ENCODE data around the gene MRPL14. TPM values are rescaled to one million over a fixed set of nuclear protein-coding genes. Genes with fewer than 3 reads are reported as not detected.

The MRPL14 gene
- total RNA-seq, 1 donor from 2014 or later, result 61.8 TPM

GRCh38 chr6:44064089-44064947 is 62.9 kb downstream of the MRPL14 start:
- H3K27ac ChIP-seq, result peak overlapping the region; percentile 40 to 44
- no peaks in the 10 kb centered on the region for H3K9me3 ChIP-seq
- DNase-seq (ENCODE audit: low spot score in 2 of 2), result peak; percentile 81 to 89
- H3K27me3 ChIP-seq, result no peaks in the 10 kb centered on the region
- peaks cover 20 to 25% of the 10 kb centered on the region in 2 donors for H3K4me1 ChIP-seq
- no peaks in the 10 kb centered on the region for H3K36me3 ChIP-seq
- no peak for TF ChIP-seq CTCF (IDR thresholded peaks at IDR 0.05)
- H3K4me3 ChIP-seq, result no peak overlapping the region
- intact Hi-C loops (cut with DNase I), result no loop called here

- TF ChIP-seq CTCF (IDR thresholded peaks at IDR 0.05), result no peak
- H3K4me1 ChIP-seq, result peaks cover 24 to 32% of the 10 kb centered on the region in 2 donors
- intact Hi-C loops (cut with DNase I), result no loop called here
- H3K27me3 ChIP-seq, result no peaks in the 10 kb centered on the region
- H3K36me3 ChIP-seq, result no peaks in the 10 kb centered on the region
- H3K27ac ChIP-seq, result peak overlapping the region; percentile 44 to 91
- no peaks in the 10 kb centered on the region for H3K9me3 ChIP-seq
- H3K4me3 ChIP-seq, result no peak overlapping the region
- DNase-seq (ENCODE audit: low spot score in 2 of 2), result no peak
Measured at GRCh38 chr6:44063561-44064059, 63.6 kb downstream of the MRPL14 start.

Other genes starting within 250 kb of the MRPL14 start
- gene TMEM63B, start 102 bp upstream of the MRPL14 start, total RNA-seq, result 9.6 TPM
- gene CAPN11, start 31.4 kb upstream of the MRPL14 start, total RNA-seq, result 0.43 TPM
- gene MYMX, start 89.5 kb upstream of the MRPL14 start, total RNA-seq, result 13.9 TPM
- 224 TPM for gene SLC29A1, start 96.1 kb upstream of the MRPL14 start, total RNA-seq
- 354 TPM for gene HSP90AB1, start 119.6 kb upstream of the MRPL14 start, total RNA-seq
- gene SLC35B2, start 130.1 kb upstream of the MRPL14 start, total RNA-seq, result 9.9 TPM
- gene NFKBIE, start 138.1 kb upstream of the MRPL14 start, total RNA-seq, result 1.9 TPM
- gene TMEM151B, start 143.0 kb upstream of the MRPL14 start, total RNA-seq, result not detected
- gene AARS2, start 185.9 kb upstream of the MRPL14 start, total RNA-seq, result 4.5 TPM
- not detected for gene SPATS1, start 215.2 kb upstream of the MRPL14 start, total RNA-seq